Measurements from ENCODE around the gene TNS4. TPM values are rescaled to one million over a fixed set of nuclear protein-coding genes. Genes with fewer than 3 reads are reported as not detected.

Gene TNS4
- total and polyA plus RNA-seq, 9 of the 15 experiments (the other 6 are each of a cell fraction or from before 2014, with no cell fraction given): 0.04 to 0.73 (median 0.24) TPM; not detected in 1

- TF ChIP-seq IRF9 (tag; IDR thresholded peaks at IDR 0.05) (no peak), ILF3 (IDR thresholded peaks at IDR 0.05; ENCODE audit: borderline replicate concordance) (no peak), TARDBP (IDR thresholded peaks at IDR 0.05) (no peak)
Observed at GRCh38 chr17:40550608-40551007, 49.2 kb upstream of the TNS4 start (continued).

- Histone ChIP-seq H3K27ac (ENCODE audit: extremely low read depth, low read depth, low read length) (no peak overlapping the region), H3K4me3 (no peak overlapping the region)
- in situ Hi-C loops (cut with MboI): no loop called here
- no peak for TF ChIP-seq ARID1B (IDR thresholded peaks at IDR 0.05)
- TF ChIP-seq ZC3H8 (IDR thresholded peaks at IDR 0.05): no peak
- TF ChIP-seq NR2C1 (IDR thresholded peaks at IDR 0.05): no peak
- no peak for TF ChIP-seq NR2C1 (tag; IDR thresholded peaks at IDR 0.05)
- TF ChIP-seq NCOA1 (IDR thresholded peaks at IDR 0.05; ENCODE audit: low read depth): no peak
- TF ChIP-seq DPF2 (IDR thresholded peaks at IDR 0.05): no peak
- TF ChIP-seq L3MBTL2 (IDR thresholded peaks at IDR 0.05): peak; percentile 33; the same call in 1 of the 2 replicates
- TF ChIP-seq GABPA (tag; conservative IDR thresholded peaks at IDR 0.05; ENCODE audit: low read depth): no peak
- no peak for TF ChIP-seq EP400 (IDR thresholded peaks at IDR 0.05)
- no peak for TF ChIP-seq GTF2E2 (tag; IDR thresholded peaks at IDR 0.05)
- TF ChIP-seq FOXM1 (IDR thresholded peaks at IDR 0.05; ENCODE audit: low read depth): no peak
- no peak for TF ChIP-seq FOXM1 (CRISPR knock-in tag; IDR thresholded peaks at IDR 0.05; ENCODE audit: low read depth)
- no peak for TF ChIP-seq CBX3 (IDR thresholded peaks at IDR 0.05; ENCODE audit: borderline replicate concordance in 1 of 2, low read length in 2 of 2)
- TF ChIP-seq HNRNPLL (IDR thresholded peaks at IDR 0.05; ENCODE audit: low read depth, low read length, poor library complexity, severe bottlenecking): no peak
- TF ChIP-seq DMBX1 (CRISPR knock-in tag; IDR thresholded peaks at IDR 0.05; ENCODE audit: borderline replicate concordance): peak; percentile 62; the same call in 1 of the 2 replicates
- TF ChIP-seq BRF1 (IDR thresholded peaks at IDR 0.05; ENCODE audit: borderline replicate concordance, extremely low read depth, insufficient read length): no peak
- TF ChIP-seq THRB (CRISPR knock-in tag; conservative IDR thresholded peaks at IDR 0.05): no peak
- TF ChIP-seq TCF3 (CRISPR knock-in tag; IDR thresholded peaks at IDR 0.05): no peak
Observed at GRCh38 chr17:40548982-40549685, 47.7 kb upstream of the TNS4 start.

More at GRCh38 chr17:40548982-40549685, 47.7 kb upstream of the TNS4 start:
- BruUV-seq (replicated peaks): no TSS peak
- ChIA-PET POLR2A (interaction anchor here (0.7 to 1.1 kb wide), 2 partner anchors 105 to 110 kb away, joined by 4 read pairs; no protein-coding TSS in a partner anchor), CTCF (ENCODE audit: low intra/inter-chr PET ratio) (no interaction called here)
- Histone ChIP-seq H3K4me1 (replicated peaks in 1 of 2; ENCODE audit: control insufficient read depth in 2 of 2, insufficient read depth in 2 of 2, low read length in 2 of 2) (peaks cover 23 to 28% of the 10 kb centered on the region in 2 experiments), H2AFZ (ENCODE audit: low read depth, low read length) (peak overlapping the region; percentile 30; the same call in 1 of the 2 replicates), H3K79me2 (ENCODE audit: control insufficient read depth, insufficient read depth, low read length) (no peaks in the 10 kb centered on the region), H3K9me1 (ENCODE audit: control insufficient read depth, insufficient read depth, low read length) (no peaks in the 10 kb centered on the region), H3K9me3 (replicated peaks; ENCODE audit: control insufficient read depth, insufficient read depth, low read depth, low read length) (no peaks in the 10 kb centered on the region), H3K27me3 (ENCODE audit: control insufficient read depth in 2 of 2, insufficient read depth in 2 of 2, low read length in 2 of 2) (no peaks in the 10 kb centered on the region), H3K4me2 (ENCODE audit: insufficient read depth, low read length) (no peak overlapping the region), H4K20me1 (replicated peaks; ENCODE audit: control insufficient read depth, insufficient read depth, low read length) (no peaks in the 10 kb centered on the region), H3K9ac (ENCODE audit: insufficient read depth in 1 of 2, low read depth in 2 of 2, low read length in 2 of 2) (peak overlapping the region in 1 of 2 experiments; percentile 46; a peak in 2 of 4 replicates), H3K36me3 (ENCODE audit: control insufficient read depth, insufficient read depth, low read length) (no peaks in the 10 kb centered on the region)
- 36% methylated on average over 9 of the region's 9 CpGs for WGBS (ENCODE audit: insufficient coverage, low coverage, missing lambda C conversion rate)
- DNase-seq (ENCODE audit: extremely low read depth in 1 of 4, low spot score in 3 of 4) (no peak), ATAC-seq (peak; percentile 25), FAIRE-seq (no peak)
- intact Hi-C loops (cut with micrococcal nuclease): no loop called here

All from K562 (cell line).